ENCODE results near the gene C5orf58.

DNA sequence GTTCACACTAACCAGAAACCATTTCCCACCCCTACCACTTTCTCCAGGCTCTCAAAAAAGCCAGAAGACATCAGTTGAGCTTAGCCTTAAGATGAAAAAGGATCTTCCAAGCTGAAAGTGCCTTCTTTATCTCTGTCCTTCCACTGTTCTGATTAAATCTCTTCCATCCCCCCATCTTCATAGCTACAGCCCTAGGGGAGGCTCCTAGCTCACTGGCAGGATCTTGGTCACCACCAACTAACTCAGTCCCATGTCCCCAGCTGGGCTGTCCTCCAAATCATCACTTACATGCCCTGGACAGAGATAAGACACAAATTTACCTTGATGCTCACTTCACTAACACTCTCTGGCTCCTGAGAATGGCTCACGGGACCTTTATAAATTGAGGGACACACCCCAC lies 50.5 kb downstream of the C5orf58 start:
- TF ChIP-seq POLR2A (IDR thresholded peaks at IDR 0.05), result no peak
- TF ChIP-seq, protein P1, sequence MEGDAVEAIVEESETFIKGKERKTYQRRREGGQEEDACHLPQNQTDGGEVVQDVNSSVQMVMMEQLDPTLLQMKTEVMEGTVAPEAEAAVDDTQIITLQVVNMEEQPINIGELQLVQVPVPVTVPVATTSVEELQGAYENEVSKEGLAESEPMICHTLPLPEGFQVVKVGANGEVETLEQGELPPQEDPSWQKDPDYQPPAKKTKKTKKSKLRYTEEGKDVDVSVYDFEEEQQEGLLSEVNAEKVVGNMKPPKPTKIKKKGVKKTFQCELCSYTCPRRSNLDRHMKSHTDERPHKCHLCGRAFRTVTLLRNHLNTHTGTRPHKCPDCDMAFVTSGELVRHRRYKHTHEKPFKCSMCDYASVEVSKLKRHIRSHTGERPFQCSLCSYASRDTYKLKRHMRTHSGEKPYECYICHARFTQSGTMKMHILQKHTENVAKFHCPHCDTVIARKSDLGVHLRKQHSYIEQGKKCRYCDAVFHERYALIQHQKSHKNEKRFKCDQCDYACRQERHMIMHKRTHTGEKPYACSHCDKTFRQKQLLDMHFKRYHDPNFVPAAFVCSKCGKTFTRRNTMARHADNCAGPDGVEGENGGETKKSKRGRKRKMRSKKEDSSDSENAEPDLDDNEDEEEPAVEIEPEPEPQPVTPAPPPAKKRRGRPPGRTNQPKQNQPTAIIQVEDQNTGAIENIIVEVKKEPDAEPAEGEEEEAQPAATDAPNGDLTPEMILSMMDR (IDR thresholded peaks at IDR 0.05), result no peak
